Endodermal cell (in vitro differentiated cells): ENCODE results near the gene SBDS. TPM values are rescaled to one million over a fixed set of nuclear protein-coding genes. Genes with fewer than 3 reads are reported as not detected.

ENCODE experiments used
- DNase-seq: peaks from one replicate; pipeline ENCODE4 v3.0.0-alpha.2; 2017
- H3K27ac ChIP-seq: 2 replicates; pipeline ENCODE4 v1.5.1; 2013; ENCODE audit warnings: mild to moderate bottlenecking, low read depth, low read length, moderate library complexity
- H3K27me3 ChIP-seq: 2 replicates; pipeline ENCODE4 v1.6.1; 2013; ENCODE audit warnings: mild to moderate bottlenecking, low read length, moderate library complexity; ENCODE audit not compliant: insufficient read depth, control insufficient read depth, poor library complexity, severe bottlenecking
- H3K36me3 ChIP-seq: 2 replicates; pipeline ENCODE4 v1.7.0; 2013; ENCODE audit warnings: mild to moderate bottlenecking, low read length, moderate library complexity; ENCODE audit not compliant: control insufficient read depth, insufficient read depth
- H3K4me1 ChIP-seq: one replicate; pipeline ENCODE4 v1.7.0; 2013; ENCODE audit warnings: low read length; ENCODE audit not compliant: control insufficient read depth, insufficient read depth
- H3K4me3 ChIP-seq: 2 replicates; pipeline ENCODE4 v1.5.1; 2013; ENCODE audit warnings: mild to moderate bottlenecking, low read length, moderate library complexity
- H3K9ac ChIP-seq: 2 replicates; pipeline ENCODE4 v1.6.1; 2013; ENCODE audit warnings: mild to moderate bottlenecking, low read length, moderate library complexity; ENCODE audit not compliant: poor library complexity, severe bottlenecking; ENCODE audit errors: extremely low read depth
- H3K9me3 ChIP-seq: 2 replicates; pipeline ENCODE4 v1.6.1; 2013; ENCODE audit warnings: mild to moderate bottlenecking, low read length, moderate library complexity; ENCODE audit not compliant: control insufficient read depth
- H3K27ac Mint-ChIP-seq: 2 replicates; pipeline ENCODE4 v1.8.0; 2020; ENCODE audit warnings: mixed read lengths
- H3K27me3 Mint-ChIP-seq: 2 replicates; pipeline ENCODE4 v1.8.0; 2021; ENCODE audit warnings: mild to moderate bottlenecking, mixed read lengths; ENCODE audit not compliant: insufficient read depth
- H3K36me3 Mint-ChIP-seq: 2 replicates; pipeline ENCODE4 v1.8.0; 2020; ENCODE audit warnings: low read depth, mixed read lengths
- H3K4me1 Mint-ChIP-seq: 2 replicates; pipeline ENCODE4 v1.8.0; 2020; ENCODE audit warnings: mixed read lengths
- H3K4me3 Mint-ChIP-seq: 2 replicates; pipeline ENCODE4 v1.8.0; 2020; ENCODE audit warnings: mild to moderate bottlenecking, moderate library complexity, mixed read lengths
- H3K9me3 Mint-ChIP-seq: 2 replicates; pipeline ENCODE4 v1.8.0; 2020; ENCODE audit warnings: mild to moderate bottlenecking, mixed read lengths
- WGBS, 2 experiments: methylation state at CpG; one replicate each; pipeline versions ENCODE4 v1.1.5 to v1.1.7; 2013; ENCODE audit warnings: missing lambda C conversion rate in 2 of 2, mixed read lengths in 1 of 2; ENCODE audit not compliant: insufficient coverage in 1 of 2, insufficient read length in 1 of 2; 5-methylcytosine and 5-hydroxymethylcytosine counted together
- total RNA-seq, 2 donors: library from RNA; stranded (reverse); fragmentation: NEBNext Ultra II Directional in 1 of 2; extraction: Animal tissue kit (Norgen Biotek cat#: 25700) in 1 of 2; gene quantifications; 2 replicates in 1 of 2; 3 replicates in 1 of 2; pipeline ENCODE4 v1.2.1, GENCODE V29; 2021
- TF ChIP-seq, protein P1 (sequence below): fragments of 200-600 bp; sonication (generic); conservative IDR thresholded peaks from 2 replicates; pipeline ENCODE4 v1.5.0; 2021; ENCODE audit warnings: antibody characterized with exemption, mild to moderate bottlenecking

The SBDS gene
- total RNA-seq, 2 donors from 2014 or later = 22.6 to 28.5 TPM

DNA sequence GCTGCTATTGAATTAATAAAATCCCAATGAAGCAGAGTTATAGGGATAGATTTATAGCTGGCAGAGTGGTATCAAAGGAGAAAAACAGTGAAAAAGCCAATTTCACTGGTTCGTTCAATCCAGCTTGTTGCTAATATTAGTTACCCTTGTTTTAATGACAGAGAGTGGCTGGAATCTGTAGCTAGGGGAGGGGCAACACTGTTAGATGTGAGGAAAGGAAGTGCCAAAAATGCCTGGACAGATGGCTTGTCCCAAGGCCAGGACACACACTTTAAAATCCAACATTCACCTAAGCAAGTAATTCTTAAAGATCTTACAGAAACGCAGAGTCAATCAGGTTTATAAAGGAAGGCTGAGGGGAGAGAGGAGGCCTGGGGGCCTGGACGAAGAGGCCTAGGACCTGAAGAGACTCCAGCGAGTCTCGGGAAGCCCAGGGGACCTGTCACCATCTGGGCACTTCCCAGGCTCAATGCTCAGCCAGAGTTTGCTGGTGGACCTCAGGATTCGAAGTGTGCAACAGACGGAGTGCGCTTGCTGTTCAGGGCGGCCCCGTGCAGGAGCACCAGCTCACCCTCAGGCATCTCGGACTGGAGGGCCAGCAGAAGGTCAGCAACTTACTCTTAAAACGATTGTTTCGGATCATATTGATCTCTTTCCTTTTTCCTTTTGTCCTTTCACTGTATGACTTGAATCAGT lies 37.6 kb downstream of the SBDS start:
- no peaks in the 10 kb centered on the region for H3K4me1 Mint-ChIP-seq
- H3K9me3 ChIP-seq = no peaks in the 10 kb centered on the region
- TF ChIP-seq, protein P1, sequence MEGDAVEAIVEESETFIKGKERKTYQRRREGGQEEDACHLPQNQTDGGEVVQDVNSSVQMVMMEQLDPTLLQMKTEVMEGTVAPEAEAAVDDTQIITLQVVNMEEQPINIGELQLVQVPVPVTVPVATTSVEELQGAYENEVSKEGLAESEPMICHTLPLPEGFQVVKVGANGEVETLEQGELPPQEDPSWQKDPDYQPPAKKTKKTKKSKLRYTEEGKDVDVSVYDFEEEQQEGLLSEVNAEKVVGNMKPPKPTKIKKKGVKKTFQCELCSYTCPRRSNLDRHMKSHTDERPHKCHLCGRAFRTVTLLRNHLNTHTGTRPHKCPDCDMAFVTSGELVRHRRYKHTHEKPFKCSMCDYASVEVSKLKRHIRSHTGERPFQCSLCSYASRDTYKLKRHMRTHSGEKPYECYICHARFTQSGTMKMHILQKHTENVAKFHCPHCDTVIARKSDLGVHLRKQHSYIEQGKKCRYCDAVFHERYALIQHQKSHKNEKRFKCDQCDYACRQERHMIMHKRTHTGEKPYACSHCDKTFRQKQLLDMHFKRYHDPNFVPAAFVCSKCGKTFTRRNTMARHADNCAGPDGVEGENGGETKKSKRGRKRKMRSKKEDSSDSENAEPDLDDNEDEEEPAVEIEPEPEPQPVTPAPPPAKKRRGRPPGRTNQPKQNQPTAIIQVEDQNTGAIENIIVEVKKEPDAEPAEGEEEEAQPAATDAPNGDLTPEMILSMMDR = no peak
- no peak overlapping the region for H3K9ac ChIP-seq
- H3K36me3 ChIP-seq = peaks cover 41% of the 10 kb centered on the region
- no peaks in the 10 kb centered on the region for H3K9me3 Mint-ChIP-seq
- H3K4me3 ChIP-seq = no peak overlapping the region
- peaks cover 62% of the 10 kb centered on the region for H3K36me3 Mint-ChIP-seq
- H3K4me1 ChIP-seq = no peaks in the 10 kb centered on the region
- H3K27ac Mint-ChIP-seq = no peak overlapping the region
- H3K27me3 Mint-ChIP-seq = no peaks in the 10 kb centered on the region
- 94 to 96% methylated on average over 13 of the region's 13 CpGs for WGBS, 2 experiments
- H3K27ac ChIP-seq = peak overlapping the region; percentile 13
- H3K27me3 ChIP-seq = no peaks in the 10 kb centered on the region
- no peak for DNase-seq
- H3K4me3 Mint-ChIP-seq = no peak overlapping the region

DNA sequence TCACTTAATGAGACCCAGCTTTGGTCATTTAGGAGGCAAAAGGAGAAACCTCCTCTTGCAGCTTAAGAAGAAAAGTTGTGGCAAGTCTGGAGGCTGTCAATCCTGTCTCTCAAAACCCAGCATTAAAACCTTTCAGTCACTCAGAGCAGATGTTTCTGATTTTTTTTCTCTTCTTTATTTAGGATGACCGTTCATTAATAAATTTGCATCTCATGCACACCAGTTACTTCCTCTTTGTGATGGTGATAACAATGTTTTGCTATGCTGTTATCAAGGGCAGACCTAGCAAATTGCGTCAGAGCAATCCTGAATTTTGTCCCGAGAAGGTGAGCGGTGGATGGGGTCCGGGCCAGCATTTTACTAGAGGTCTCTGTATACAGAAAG lies 42.4 kb downstream of the SBDS start:
- Histone ChIP-seq H3K36me3 (peaks cover 81% of the 10 kb centered on the region), H3K4me1 (no peaks in the 10 kb centered on the region), H3K9ac (no peak overlapping the region), H3K9me3 (no peaks in the 10 kb centered on the region), H3K27ac (no peak overlapping the region), H3K4me3 (no peak overlapping the region), H3K27me3 (no peaks in the 10 kb centered on the region)
- Mint-ChIP-seq H3K36me3 (peaks cover 69% of the 10 kb centered on the region), H3K9me3 (no peaks in the 10 kb centered on the region), H3K4me1 (no peaks in the 10 kb centered on the region), H3K27ac (peak overlapping the region; percentile 72), H3K27me3 (no peaks in the 10 kb centered on the region), H3K4me3 (no peak overlapping the region)
- TF ChIP-seq, protein P1 = no peak
- DNase-seq = no peak
- 91 to 98% methylated on average over 4 to 5 of the region's 5 CpGs for WGBS, 2 experiments

DNA sequence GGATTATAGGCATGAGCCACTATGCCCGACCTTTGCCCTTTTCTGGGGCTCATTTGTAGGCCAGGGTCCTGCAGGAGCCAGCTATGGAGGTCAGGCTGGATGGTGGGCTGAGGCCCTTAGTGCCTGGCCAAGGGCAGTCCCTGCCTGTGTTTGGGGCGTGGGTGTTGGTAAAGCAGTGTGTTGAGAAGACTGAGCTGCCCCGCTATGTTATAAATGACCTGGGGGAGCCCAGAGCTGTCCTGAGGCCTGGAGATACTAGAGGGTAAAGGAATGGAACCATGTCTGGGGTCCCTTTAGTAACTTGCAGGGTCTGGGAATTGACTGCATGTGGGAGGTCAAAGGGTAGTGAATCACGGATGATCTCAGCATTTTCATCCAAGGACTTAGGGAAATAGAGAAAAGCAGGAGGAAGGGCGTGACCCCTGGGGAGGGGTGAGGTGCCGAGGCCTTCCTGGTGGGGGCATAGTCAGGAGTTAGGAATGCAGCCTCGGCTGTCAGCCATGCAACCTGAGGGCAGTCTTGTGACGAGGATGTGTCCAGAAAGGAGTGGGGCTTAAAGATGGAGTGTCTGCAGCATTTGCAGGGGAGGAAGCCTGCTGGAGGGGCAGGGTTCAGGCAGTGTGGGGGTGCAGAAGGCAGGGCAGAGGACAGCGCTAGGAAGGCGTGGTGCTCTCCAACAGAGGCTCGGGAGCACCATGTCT lies 42.9 kb downstream of the SBDS start:
- Histone ChIP-seq H3K9me3 (no peaks in the 10 kb centered on the region), H3K9ac (no peak overlapping the region), H3K27ac (no peak overlapping the region), H3K36me3 (peaks cover 78% of the 10 kb centered on the region), H3K4me3 (no peak overlapping the region), H3K4me1 (no peaks in the 10 kb centered on the region), H3K27me3 (no peaks in the 10 kb centered on the region)
- Mint-ChIP-seq H3K4me3 (no peak overlapping the region), H3K9me3 (no peaks in the 10 kb centered on the region), H3K27me3 (no peaks in the 10 kb centered on the region), H3K4me1 (no peaks in the 10 kb centered on the region), H3K36me3 (peaks cover 69% of the 10 kb centered on the region), H3K27ac (peak overlapping the region; percentile 72)
- TF ChIP-seq, protein P1 = no peak
- WGBS, 2 experiments = 91 to 94% methylated on average over 5 to 11 of the region's 11 CpGs
- peak; percentile 62 for DNase-seq
